HCT116 (cell line): ENCODE data around the gene PCYT1B. TPM values are rescaled to one million over a fixed set of nuclear protein-coding genes. Genes with fewer than 3 reads are reported as not detected.

Experiments used
- ATAC-seq: fragments of 200-7000 bp; cut with Tn5 transposase; 2 replicates; pipeline ENCODE4 v1.9.1; 2020; ENCODE audit warnings: mild to moderate bottlenecking, moderate library complexity
- BruUV-seq: library from RNA; stranded (reverse); fragments of 400-500 nt; replicated peaks from 2 replicates; lab custom pipeline; 2021; lab: Mats Ljungman, UMichigan
- CTCF ChIA-PET: fragments of 300-600 bp; sonication (Branson Sonifier 250); formaldehyde crosslinking; loops from one replicate; lab custom pipeline; 2021; ENCODE audit warnings: antibody characterized with exemption; lab: Charles Lee
- POLR2A ChIA-PET: fragments of 300-600, 350-600 bp; sonication (Branson Sonifier 250); formaldehyde crosslinking; loops from one replicate; lab custom pipeline; 2021; ENCODE audit warnings: antibody characterized with exemption; lab: Charles Lee
- RAD21 ChIA-PET, 2 experiments: fragments of 300-600 bp; sonication (Branson Sonifier 250); formaldehyde crosslinking; loops; one replicate each; lab custom pipeline; 2023; ENCODE audit warnings: low total read pairs in 2 of 2; ENCODE audit not compliant: uncharacterized antibody in 2 of 2, unreplicated experiment in 2 of 2, low non-redundant PET in 1 of 2; lab: Charles Lee
- DNase-seq: peaks from one replicate; pipeline ENCODE4 v3.0.0-alpha.2; 2010; ENCODE audit warnings: low read depth, low spot score
- H2AFZ ChIP-seq: fragments of 200-600 bp; shearing (Covaris generic), sonication (generic); 2 replicates; pipeline ENCODE4 v1.6.1; 2017; ENCODE audit warnings: low read depth, mixed run types, mixed read lengths, antibody characterized with exemption, low read length; ENCODE audit not compliant: poor library complexity, severe bottlenecking
- H3K27ac ChIP-seq: 2 replicates; pipeline ENCODE4 v1.5.1; 2012; ENCODE audit warnings: low read depth, low read length
- H3K27me3 ChIP-seq: fragments of 200-600 bp; sonication (generic); 2 replicates; pipeline ENCODE4 v1.6.1; 2016; ENCODE audit warnings: mixed run types, low read length, mixed read lengths; ENCODE audit not compliant: insufficient read depth
- H3K36me3 ChIP-seq, 2 experiments: fragments of 200-500 bp in 1 of 2; fragments of 200-600 bp in 1 of 2; sonication (Bioruptor generic) in 1 of 2; sonication (generic) in 1 of 2; 2 replicates each; pipeline versions ENCODE4 v1.5.1 to v1.6.1; 2014 to 2016; ENCODE audit warnings: low read length in 2 of 2, inconsistent platforms in 1 of 2, mixed read lengths in 1 of 2, mixed run types in 1 of 2; ENCODE audit not compliant: insufficient read depth in 2 of 2, control insufficient read depth in 1 of 2
- H3K4me1 ChIP-seq, 2 experiments: fragments of 200-600 bp in 1 of 2; sonication (generic) in 1 of 2; 2 replicates each; pipeline versions ENCODE4 v1.5.1 to v1.6.1; 2012 to 2017; ENCODE audit warnings: low read length in 2 of 2, inconsistent platforms in 1 of 2, mild to moderate bottlenecking in 1 of 2, mixed read lengths in 1 of 2, mixed run types in 1 of 2, moderate library complexity in 1 of 2; ENCODE audit not compliant: insufficient read depth in 2 of 2, control insufficient read depth in 1 of 2
- H3K4me2 ChIP-seq: fragments of 200-600 bp; sonication (generic); 2 replicates; pipeline ENCODE4 v1.6.1; 2017; ENCODE audit warnings: mixed run types, low read length, mixed read lengths
- H3K4me3 ChIP-seq, 2 experiments: fragments of 200-600 bp in 1 of 2; sonication (generic) in 1 of 2; replicated peaks in 1 of 2; 2 replicates each; pipeline ENCODE4 v1.5.1; 2011 to 2016; ENCODE audit warnings: low read length in 2 of 2, control low read depth in 1 of 2, low read depth in 1 of 2, mild to moderate bottlenecking in 1 of 2, mixed read lengths in 1 of 2, mixed run types in 1 of 2
- H3K79me2 ChIP-seq: fragments of 200-600 bp; sonication (generic); 2 replicates; pipeline ENCODE4 v1.6.1; 2017; ENCODE audit warnings: mild to moderate bottlenecking, mixed run types, low read length, moderate library complexity, mixed read lengths; ENCODE audit not compliant: insufficient read depth
- H3K9ac ChIP-seq: fragments of 200-600 bp; sonication (generic); 2 replicates; pipeline ENCODE4 v1.6.1; 2016; ENCODE audit warnings: low read length, mixed read lengths
- H3K9me2 ChIP-seq: fragments of 200-600 bp; sonication (generic), shearing (Covaris generic); 2 replicates; pipeline ENCODE4 v1.6.1; 2017; ENCODE audit warnings: mixed run types, mild to moderate bottlenecking, moderate library complexity; ENCODE audit not compliant: insufficient read depth
- H3K9me3 ChIP-seq, 2 experiments: fragments of 200-500 bp in 1 of 2; fragments of 200-600 bp in 1 of 2; sonication (Bioruptor generic) in 1 of 2; sonication (generic) in 1 of 2; 2 replicates each; pipeline ENCODE4 v1.6.1; 2014 to 2017; ENCODE audit warnings: low read length in 2 of 2, mixed read lengths in 2 of 2, inconsistent platforms in 1 of 2, low read depth in 1 of 2, mild to moderate bottlenecking in 1 of 2, mixed run types in 1 of 2, moderate library complexity in 1 of 2; ENCODE audit not compliant: control insufficient read depth in 1 of 2, insufficient read depth in 1 of 2
- H4K20me1 ChIP-seq: fragments of 200-600 bp; sonication (generic), shearing (Covaris generic); 2 replicates; pipeline ENCODE4 v1.6.1; 2017; ENCODE audit warnings: mixed run types, mild to moderate bottlenecking, moderate library complexity; ENCODE audit not compliant: insufficient read depth
- CEBPB ChIP-seq: IDR thresholded peaks from 2 replicates; pipeline ENCODE4 v1.6.1; 2012; ENCODE audit warnings: low read depth
- EZH2phosphoT487 ChIP-seq: fragments of 200-600 bp; IDR thresholded peaks from 2 replicates; pipeline ENCODE4 v1.6.1; 2018; ENCODE audit warnings: antibody characterized with exemption, borderline replicate concordance
- FOSL1 ChIP-seq: IDR thresholded peaks from 2 replicates; pipeline ENCODE4 v1.6.1; 2012; ENCODE audit warnings: low read depth
- POLR2AphosphoS5 ChIP-seq: IDR thresholded peaks from 2 replicates; pipeline ENCODE4 v1.6.1; 2011; ENCODE audit warnings: mild to moderate bottlenecking, low read depth, low read length, moderate library complexity
- RAD21 ChIP-seq: IDR thresholded peaks from 2 replicates; pipeline ENCODE4 v1.6.1; 2012; ENCODE audit warnings: low read depth, mild to moderate bottlenecking
- SIN3A ChIP-seq: IDR thresholded peaks from 2 replicates; pipeline ENCODE4 v1.6.1; 2012; ENCODE audit warnings: low read depth
- SP1 ChIP-seq: IDR thresholded peaks from 2 replicates; pipeline ENCODE4 v1.6.1; 2012; ENCODE audit warnings: low read depth
- SRF ChIP-seq: IDR thresholded peaks from 2 replicates; pipeline ENCODE4 v1.6.1; 2012; ENCODE audit warnings: low read depth
- TCF7L2 ChIP-seq: IDR thresholded peaks from 2 replicates; pipeline ENCODE4 v1.7.0; 2011; ENCODE audit warnings: borderline replicate concordance, inconsistent platforms; ENCODE audit not compliant: insufficient read depth, insufficient read length; ENCODE audit errors: extremely low read depth
- YY1 ChIP-seq: IDR thresholded peaks from 2 replicates; pipeline ENCODE4 v1.6.1; 2011; ENCODE audit warnings: low read length, low read depth, moderate library complexity, mild to moderate bottlenecking; ENCODE audit not compliant: insufficient replicate concordance; ENCODE audit errors: extremely low read depth
- ZFX ChIP-seq: fragments of 450-650 bp; IDR thresholded peaks from 2 replicates; pipeline ENCODE4 v1.6.1; 2017
- ZNF274 ChIP-seq: fragments of 200-500 bp; sonication (Bioruptor generic); IDR thresholded peaks from 2 replicates; pipeline ENCODE4 v1.6.1; 2014; ENCODE audit warnings: mild to moderate bottlenecking, low read depth, low read length, inconsistent platforms
- intact Hi-C: fragments of 100-400 bp; cut with micrococcal nuclease; formaldehyde crosslinking; loops from 2 replicates; pipeline ENCODE4 v1.10.0; 2022
- total RNA-seq: library from RNA; stranded (reverse); gene quantifications from one replicate; pipeline ENCODE4 v1.2.1, GENCODE V29; 2021; ENCODE audit not compliant: unreplicated experiment
- TF ChIP-seq, protein P1 (sequence below): IDR thresholded peaks from 2 replicates; pipeline ENCODE4 v1.6.1; 2012; ENCODE audit warnings: low read depth
- TF ChIP-seq, protein P2 (sequence below): IDR thresholded peaks from 2 replicates; pipeline ENCODE4 v1.6.1; 2011; ENCODE audit warnings: mild to moderate bottlenecking, low read length, moderate library complexity; ENCODE audit not compliant: insufficient replicate concordance; ENCODE audit errors: extremely low read depth

PCYT1B gene
- total RNA-seq, 1 experiment from 2014 or later: not detected

DNA sequence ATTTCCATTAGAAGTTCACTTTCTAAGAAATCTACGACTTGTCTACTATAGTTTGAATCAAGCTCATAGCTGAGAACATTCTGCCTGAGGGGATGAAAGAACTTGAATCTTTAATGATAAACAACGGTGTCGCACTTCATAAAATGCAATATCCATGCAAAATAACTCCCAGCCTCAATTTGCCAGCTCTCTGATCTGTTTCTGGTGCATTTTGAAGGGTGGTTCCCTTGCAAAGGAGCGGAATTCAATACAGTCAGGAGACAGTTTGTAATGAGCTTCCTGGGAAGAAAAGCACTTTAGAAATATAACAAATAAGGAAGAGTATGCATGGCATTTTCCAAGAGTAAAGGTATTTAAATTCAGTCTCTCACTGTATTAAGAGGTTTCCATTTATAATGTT is 80.0 kb downstream of the PCYT1B start:
- Histone ChIP-seq H3K9me2 (no peaks in the 10 kb centered on the region), H3K4me2 (no peak overlapping the region), H4K20me1 (no peaks in the 10 kb centered on the region), H2AFZ (no peak overlapping the region), H3K4me1 (no peaks in the 10 kb centered on the region), H3K27me3 (no peaks in the 10 kb centered on the region; the same call in 1 of the 2 replicates), H3K36me3 (no peaks in the 10 kb centered on the region)
- no TSS peak for BruUV-seq
- CTCF ChIA-PET: no interaction called here
- intact Hi-C loops: no loop called here
- no peak for ATAC-seq
- TF ChIP-seq, protein P1, sequence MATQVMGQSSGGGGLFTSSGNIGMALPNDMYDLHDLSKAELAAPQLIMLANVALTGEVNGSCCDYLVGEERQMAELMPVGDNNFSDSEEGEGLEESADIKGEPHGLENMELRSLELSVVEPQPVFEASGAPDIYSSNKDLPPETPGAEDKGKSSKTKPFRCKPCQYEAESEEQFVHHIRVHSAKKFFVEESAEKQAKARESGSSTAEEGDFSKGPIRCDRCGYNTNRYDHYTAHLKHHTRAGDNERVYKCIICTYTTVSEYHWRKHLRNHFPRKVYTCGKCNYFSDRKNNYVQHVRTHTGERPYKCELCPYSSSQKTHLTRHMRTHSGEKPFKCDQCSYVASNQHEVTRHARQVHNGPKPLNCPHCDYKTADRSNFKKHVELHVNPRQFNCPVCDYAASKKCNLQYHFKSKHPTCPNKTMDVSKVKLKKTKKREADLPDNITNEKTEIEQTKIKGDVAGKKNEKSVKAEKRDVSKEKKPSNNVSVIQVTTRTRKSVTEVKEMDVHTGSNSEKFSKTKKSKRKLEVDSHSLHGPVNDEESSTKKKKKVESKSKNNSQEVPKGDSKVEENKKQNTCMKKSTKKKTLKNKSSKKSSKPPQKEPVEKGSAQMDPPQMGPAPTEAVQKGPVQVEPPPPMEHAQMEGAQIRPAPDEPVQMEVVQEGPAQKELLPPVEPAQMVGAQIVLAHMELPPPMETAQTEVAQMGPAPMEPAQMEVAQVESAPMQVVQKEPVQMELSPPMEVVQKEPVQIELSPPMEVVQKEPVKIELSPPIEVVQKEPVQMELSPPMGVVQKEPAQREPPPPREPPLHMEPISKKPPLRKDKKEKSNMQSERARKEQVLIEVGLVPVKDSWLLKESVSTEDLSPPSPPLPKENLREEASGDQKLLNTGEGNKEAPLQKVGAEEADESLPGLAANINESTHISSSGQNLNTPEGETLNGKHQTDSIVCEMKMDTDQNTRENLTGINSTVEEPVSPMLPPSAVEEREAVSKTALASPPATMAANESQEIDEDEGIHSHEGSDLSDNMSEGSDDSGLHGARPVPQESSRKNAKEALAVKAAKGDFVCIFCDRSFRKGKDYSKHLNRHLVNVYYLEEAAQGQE: no peak
- TF ChIP-seq TCF7L2: no peak
- TF ChIP-seq ZFX: no peak
- no peak for TF ChIP-seq ZNF274
- no peak for TF ChIP-seq EZH2phosphoT487
- TF ChIP-seq, protein P2, sequence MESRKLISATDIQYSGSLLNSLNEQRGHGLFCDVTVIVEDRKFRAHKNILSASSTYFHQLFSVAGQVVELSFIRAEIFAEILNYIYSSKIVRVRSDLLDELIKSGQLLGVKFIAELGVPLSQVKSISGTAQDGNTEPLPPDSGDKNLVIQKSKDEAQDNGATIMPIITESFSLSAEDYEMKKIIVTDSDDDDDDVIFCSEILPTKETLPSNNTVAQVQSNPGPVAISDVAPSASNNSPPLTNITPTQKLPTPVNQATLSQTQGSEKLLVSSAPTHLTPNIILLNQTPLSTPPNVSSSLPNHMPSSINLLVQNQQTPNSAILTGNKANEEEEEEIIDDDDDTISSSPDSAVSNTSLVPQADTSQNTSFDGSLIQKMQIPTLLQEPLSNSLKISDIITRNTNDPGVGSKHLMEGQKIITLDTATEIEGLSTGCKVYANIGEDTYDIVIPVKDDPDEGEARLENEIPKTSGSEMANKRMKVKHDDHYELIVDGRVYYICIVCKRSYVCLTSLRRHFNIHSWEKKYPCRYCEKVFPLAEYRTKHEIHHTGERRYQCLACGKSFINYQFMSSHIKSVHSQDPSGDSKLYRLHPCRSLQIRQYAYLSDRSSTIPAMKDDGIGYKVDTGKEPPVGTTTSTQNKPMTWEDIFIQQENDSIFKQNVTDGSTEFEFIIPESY: no peak
- no peak for TF ChIP-seq SP1
- TF ChIP-seq YY1: no peak
- no peak for TF ChIP-seq POLR2AphosphoS5
- TF ChIP-seq RAD21: no peak
- TF ChIP-seq SIN3A: no peak
- TF ChIP-seq CEBPB: no peak
- TF ChIP-seq FOSL1: no peak
- no peak for TF ChIP-seq SRF
- TF ChIP-seq, all 23 proteins: peak for 0
- ChIA-PET RAD21 (no interaction called here), POLR2A (no interaction called here)
- no peaks in the 10 kb centered on the region for H3K79me2 ChIP-seq
- H3K9me3 ChIP-seq: no peaks in the 10 kb centered on the region
- DNase-seq: no peak
- no peak overlapping the region for H3K9ac ChIP-seq
- H3K4me3 ChIP-seq: no peak overlapping the region
- no peak overlapping the region for H3K27ac ChIP-seq
